HepG2 (cell line): ENCODE data around the gene TCERG1L. TPM values are rescaled to one million over a fixed set of nuclear protein-coding genes. Genes with fewer than 3 reads are reported as not detected.

Source experiments
- ATAC-seq: fragments of 200-7000 bp; cut with Tn5 transposase; 3 replicates; pipeline ENCODE4 v1.9.1; 2020; ENCODE audit warnings: mild to moderate bottlenecking, moderate library complexity
- BruUV-seq: library from RNA; stranded (reverse); fragments of 400-500 nt; replicated peaks from 2 replicates; lab custom pipeline; 2021; lab: Mats Ljungman, UMichigan
- CTCF ChIA-PET: fragments of 300-600 bp; formaldehyde crosslinking; extraction: SDS; loops from one replicate; lab custom pipeline; 2021; ENCODE audit warnings: low total read pairs, inconsistent platforms, low intra/inter-chr PET ratio; lab: Yijun Ruan, JAX
- POLR2A ChIA-PET: fragments of 350-600 bp; sonication (Branson Sonifier 250); formaldehyde crosslinking; loops from one replicate; lab custom pipeline; 2020; ENCODE audit warnings: antibody characterized with exemption, inconsistent platforms; lab: Yijun Ruan, JAX
- DNase-seq: peaks from one replicate; pipeline ENCODE4 v3.0.0-alpha.2; 2015; ENCODE audit warnings: low spot score
- FAIRE-seq: peaks from 3 replicates; lab custom pipeline; 2011; peaks lifted over from hg19 to GRCh38; lab: Jason Lieb, UNC
- H2AFZ ChIP-seq: one replicate; pipeline ENCODE4 v1.6.1; 2011; ENCODE audit warnings: low read length, inconsistent platforms
- H3K27ac ChIP-seq: fragments of 300-600 bp; 3 replicates; pipeline ENCODE4 v1.8.0; 2011; ENCODE audit warnings: mixed run types, mild to moderate bottlenecking, mixed read lengths, low read length, inconsistent platforms; ENCODE audit not compliant: insufficient read depth; ENCODE audit errors: extremely low read length
- H3K27me3 ChIP-seq, 2 experiments: fragments of 200-600 bp in 1 of 2; 2 replicates in 1 of 2; 3 replicates in 1 of 2; pipeline versions ENCODE4 v1.6.0 to v1.8.0; 2011; ENCODE audit warnings: low read length in 2 of 2, mild to moderate bottlenecking in 2 of 2, moderate library complexity in 2 of 2, inconsistent platforms in 1 of 2; ENCODE audit not compliant: insufficient read depth in 2 of 2, control insufficient read depth in 1 of 2
- H3K36me3 ChIP-seq, 2 experiments: fragments of 200-600 bp in 1 of 2; replicated peaks in 1 of 2; 2 replicates in 1 of 2; 3 replicates in 1 of 2; pipeline versions ENCODE4 v1.5.1 to v1.8.0; 2011; ENCODE audit warnings: low read length in 2 of 2, inconsistent platforms in 1 of 2; ENCODE audit not compliant: insufficient read depth in 2 of 2, control insufficient read depth in 1 of 2
- H3K4me1 ChIP-seq: 2 replicates; pipeline ENCODE4 v1.5.1; 2012; ENCODE audit warnings: low read length, inconsistent platforms; ENCODE audit not compliant: insufficient read depth
- H3K4me2 ChIP-seq: 2 replicates; pipeline ENCODE4 v1.6.0; 2011; ENCODE audit warnings: low read depth, low read length, inconsistent platforms
- H3K4me3 ChIP-seq, 3 experiments: fragments of 200-600 bp in 1 of 3; sonication (generic), shearing (Covaris generic) in 1 of 3; replicated peaks in 1 of 3; 2 replicates each; pipeline ENCODE4 v1.5.1; 2011 to 2016; ENCODE audit warnings: low read length in 3 of 3, inconsistent platforms in 2 of 3, low read depth in 2 of 3, mild to moderate bottlenecking in 2 of 3, control low read depth in 1 of 3, mixed read lengths in 1 of 3; ENCODE audit not compliant: insufficient read depth in 1 of 3
- H3K79me2 ChIP-seq: one replicate; pipeline ENCODE4 v1.6.1; 2011; ENCODE audit warnings: low read length, inconsistent platforms; ENCODE audit not compliant: insufficient read depth
- H3K9ac ChIP-seq: 2 replicates; pipeline ENCODE4 v1.6.0; 2011; ENCODE audit warnings: mild to moderate bottlenecking, low read depth, low read length, inconsistent platforms; ENCODE audit not compliant: insufficient read depth
- H3K9me3 ChIP-seq: 2 replicates; pipeline ENCODE4 v1.5.1; 2012; ENCODE audit warnings: mild to moderate bottlenecking, low read length
- H4K20me1 ChIP-seq: 2 replicates; pipeline ENCODE4 v1.6.0; 2011; ENCODE audit warnings: inconsistent platforms, mild to moderate bottlenecking, low read length, moderate library complexity; ENCODE audit not compliant: insufficient read depth
- CHD2 ChIP-seq: IDR thresholded peaks from 2 replicates; pipeline ENCODE4 v1.6.1; 2011; ENCODE audit warnings: low read depth, low read length, improper control_type of control experiment
- NCOA5 ChIP-seq: sonication (generic); formaldehyde crosslinking; IDR thresholded peaks from 2 replicates; pipeline ENCODE4 v1.4.0; 2020; ENCODE audit warnings: missing genetic modification reagents
- PAXIP1 ChIP-seq: sonication (generic); formaldehyde crosslinking; conservative IDR thresholded peaks from 2 replicates; pipeline ENCODE4 v1.4.0; 2020; ENCODE audit warnings: mild to moderate bottlenecking, missing genetic modification reagents, moderate library complexity
- SIX4 ChIP-seq: sonication (generic); formaldehyde crosslinking; IDR thresholded peaks from 2 replicates; pipeline ENCODE4 v1.4.0; 2020; ENCODE audit warnings: missing genetic modification reagents
- STAT6 ChIP-seq: sonication (generic); formaldehyde crosslinking; IDR thresholded peaks from 2 replicates; pipeline ENCODE4 v1.4.0; 2020; ENCODE audit warnings: missing genetic modification reagents, mild to moderate bottlenecking, borderline replicate concordance
- TFDP1 ChIP-seq: IDR thresholded peaks from 2 replicates; pipeline ENCODE4 v1.6.1; 2016; ENCODE audit warnings: missing compliant biosample characterization, missing genetic modification reagents, borderline replicate concordance
- ZFP36L1 ChIP-seq: sonication (generic); formaldehyde crosslinking; IDR thresholded peaks from 2 replicates; pipeline ENCODE4 v1.8.0; 2022; ENCODE audit warnings: mild to moderate bottlenecking, missing genetic modification reagents, moderate library complexity
- ZFP36L2 ChIP-seq: sonication (generic); formaldehyde crosslinking; IDR thresholded peaks from 2 replicates; pipeline ENCODE4 v1.4.0; 2020; ENCODE audit warnings: missing genetic modification reagents
- ZNF607 ChIP-seq: sonication (generic); formaldehyde crosslinking; IDR thresholded peaks from 2 replicates; pipeline ENCODE4 v1.5.1; 2020; ENCODE audit warnings: missing genetic modification reagents, mild to moderate bottlenecking, borderline replicate concordance
- WGBS: methylation state at CpG from one replicate; pipeline ENCODE4 v1.1.6; 2017; ENCODE audit warnings: low lambda C conversion rate; 5-methylcytosine and 5-hydroxymethylcytosine counted together
- in situ Hi-C: cut with HindIII; loops from 2 replicates; pipeline ENCODE4 v1.10.0; 2017; ENCODE audit warnings: low pct_unique_long_range_greater_than_20kb; ENCODE audit not compliant: extremely low pct_ligation_motif_present
- intact Hi-C: fragments of 100-400 bp; cut with micrococcal nuclease; formaldehyde crosslinking; loops from one replicate; pipeline ENCODE4 v1.10.0; 2022; ENCODE audit not compliant: unreplicated experiment
- polyA plus RNA-seq, 8 experiments: library from polyadenylated mRNA; depleted of rRNA in 3 of 8; stranded (reverse) in 7 of 8; unstranded in 1 of 8; fragments of >200 nt; fragmentation: Illumina TruSeq in 4 of 8; extraction: Trizol in 4 of 8; gene quantifications; 2 replicates each; pipeline versions ENCODE4 v1.2.1 to v1.2.3, GENCODE V29; 2011 to 2016; ENCODE audit warnings: low read depth in 4 of 8, missing spikeins in 1 of 8, mixed read lengths in 1 of 8; ENCODE audit not compliant: insufficient read depth in 1 of 8
- total RNA-seq, 5 experiments: library from RNA; depleted of rRNA; stranded (reverse); fragments of >200 nt; fragmentation: Illumina TruSeq; extraction: Trizol; gene quantifications; 2 replicates each; pipeline ENCODE4 v1.2.3, GENCODE V29; 2016; ENCODE audit warnings: low read depth in 1 of 5

TCERG1L gene
- total and polyA plus RNA-seq, 2 of the 13 experiments (the other 11 are each of a cell fraction or from before 2014, with no cell fraction given): not detected

- Histone ChIP-seq H3K27ac (no peak overlapping the region), H3K36me3 (no peaks in the 10 kb centered on the region), H3K9ac (no peak overlapping the region), H3K79me2 (no peaks in the 10 kb centered on the region), H3K4me1 (peaks cover 20% of the 10 kb centered on the region), H3K4me3 (no peak overlapping the region), H2AFZ (no peak overlapping the region), H3K27me3 (peaks cover 0 to 30% of the 10 kb centered on the region in 2 experiments; a peak in 4 of 5 replicates), H3K4me2 (no peak overlapping the region), H3K9me3 (no peaks in the 10 kb centered on the region), H4K20me1 (no peaks in the 10 kb centered on the region)
- ChIA-PET POLR2A (no interaction called here), CTCF (no interaction called here)
- in situ Hi-C loops: no loop called here
- ATAC-seq: no peak
- BruUV-seq: no TSS peak
- FAIRE-seq: no peak
- no peak for TF ChIP-seq SIX4 (CRISPR knock-in tag)
- no peak for TF ChIP-seq PAXIP1 (CRISPR knock-in tag)
- no peak for TF ChIP-seq TFDP1
- no peak for TF ChIP-seq CHD2
- no peak for TF ChIP-seq ZNF607 (CRISPR knock-in tag)
- TF ChIP-seq ZFP36L2 (CRISPR knock-in tag): no peak
- TF ChIP-seq ZFP36L1 (CRISPR knock-in tag): no peak
- no peak for TF ChIP-seq STAT6 (CRISPR knock-in tag)
- no peak for TF ChIP-seq NCOA5 (CRISPR knock-in tag)
- intact Hi-C loops: no loop called here
- 22% methylated on average over 8 of the region's 14 CpGs for WGBS
- no peak for DNase-seq
Observed at GRCh38 chr10:131089861-131090260, 221.7 kb downstream of the TCERG1L start.
